Parathyroid adenoma (tissue), 2 donors: Measurements from ENCODE around the gene INSRR.

ENCODE experiments used
- H2AFZ ChIP-seq: fragments of 300-600 bp; sonication (generic); one replicate; pipeline ENCODE4 v1.7.0; 2017; ENCODE audit warnings: antibody characterized with exemption, mild to moderate bottlenecking
- H3K27ac ChIP-seq: fragments of 300-600 bp; sonication (generic); one replicate; pipeline ENCODE4 v1.7.0; 2017
- H3K27me3 ChIP-seq: fragments of 300-600 bp; sonication (generic); one replicate; pipeline ENCODE4 v1.7.0; 2017; ENCODE audit warnings: low read length; ENCODE audit not compliant: control insufficient read depth, insufficient read depth
- H3K36me3 ChIP-seq: fragments of 300-600 bp; sonication (generic); one replicate; pipeline ENCODE4 v1.7.0; 2017; ENCODE audit warnings: low read length; ENCODE audit not compliant: control insufficient read depth, insufficient read depth
- H3K4me1 ChIP-seq: fragments of 300-600 bp; sonication (generic); one replicate; pipeline ENCODE4 v1.7.0; 2017; ENCODE audit warnings: control low read depth
- H3K4me2 ChIP-seq: fragments of 300-600 bp; sonication (generic); one replicate; pipeline ENCODE4 v1.7.0; 2017; ENCODE audit warnings: low read length
- H3K4me3 ChIP-seq: fragments of 300-600 bp; sonication (generic); one replicate; pipeline ENCODE4 v1.7.0; 2017; ENCODE audit warnings: low read depth, low read length
- H3K79me2 ChIP-seq: fragments of 300-600 bp; sonication (generic); one replicate; pipeline ENCODE4 v1.7.0; 2017; ENCODE audit warnings: control low read depth
- H3K9ac ChIP-seq: fragments of 300-600 bp; sonication (generic); one replicate; pipeline ENCODE4 v1.7.0; 2017; ENCODE audit warnings: mild to moderate bottlenecking
- H3K9me3 ChIP-seq: fragments of 300-600 bp; sonication (generic); one replicate; pipeline ENCODE4 v1.7.0; 2017; ENCODE audit warnings: low read length; ENCODE audit not compliant: control insufficient read depth
- CTCF ChIP-seq: fragments of 300-600 bp; sonication (generic); IDR thresholded peaks from one replicate; pipeline ENCODE4 v1.7.0; 2017; ENCODE audit warnings: antibody characterized with exemption, mild to moderate bottlenecking
- donor health status: primary hyperparathyroidism.

The INSRR gene

GRCh38 chr1:156840186-156840897 lies 18.6 kb downstream of the INSRR start:
- Histone ChIP-seq H3K4me2 (no peak overlapping the region), H3K79me2 (no peaks in the 10 kb centered on the region), H3K27ac (no peak overlapping the region), H3K9me3 (no peaks in the 10 kb centered on the region), H3K4me1 (no peaks in the 10 kb centered on the region), H3K9ac (no peak overlapping the region), H3K4me3 (no peak overlapping the region), H2AFZ (no peak overlapping the region), H3K36me3 (no peaks in the 10 kb centered on the region), H3K27me3 (no peaks in the 10 kb centered on the region)
- no peak for TF ChIP-seq CTCF

GRCh38 chr1:156839426-156840109 lies 19.3 kb downstream of the INSRR start:
- H2AFZ ChIP-seq = no peak overlapping the region
- H3K9ac ChIP-seq = no peak overlapping the region
- H3K36me3 ChIP-seq = no peaks in the 10 kb centered on the region
- H3K27ac ChIP-seq = no peak overlapping the region
- H3K4me2 ChIP-seq = no peak overlapping the region
- H3K4me3 ChIP-seq = no peak overlapping the region
- TF ChIP-seq CTCF = no peak
- H3K27me3 ChIP-seq = no peaks in the 10 kb centered on the region
- no peaks in the 10 kb centered on the region for H3K79me2 ChIP-seq
- H3K4me1 ChIP-seq = no peaks in the 10 kb centered on the region
- H3K9me3 ChIP-seq = no peaks in the 10 kb centered on the region

GRCh38 chr1:156838972-156839371 lies 19.9 kb downstream of the INSRR start:
- TF ChIP-seq CTCF = peak; percentile 78
- no peak overlapping the region for H3K9ac ChIP-seq

DNA sequence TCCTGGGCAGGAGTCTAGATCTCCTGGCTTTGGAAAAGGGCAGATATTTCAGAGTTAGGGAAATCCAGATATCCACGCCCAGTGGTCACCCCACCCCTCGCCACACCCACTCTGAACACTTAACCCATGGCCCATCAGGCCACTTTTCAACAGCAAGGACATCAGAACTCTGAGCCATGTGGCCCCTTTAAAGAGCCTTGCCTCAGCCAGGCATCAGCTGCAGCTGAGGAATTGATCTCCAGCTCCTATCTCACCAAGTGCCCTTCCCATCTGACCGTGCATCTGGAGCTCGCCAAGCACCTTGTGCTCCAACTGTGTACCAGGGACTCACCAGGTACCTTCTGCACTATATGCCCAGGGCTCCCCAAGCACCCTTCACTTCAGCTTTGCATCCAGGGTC lies 22.0 kb downstream of the INSRR start:
- no peak overlapping the region for H2AFZ ChIP-seq
- H3K27ac ChIP-seq = no peak overlapping the region
- H3K4me1 ChIP-seq = no peaks in the 10 kb centered on the region
- TF ChIP-seq CTCF = no peak
- H3K27me3 ChIP-seq = no peaks in the 10 kb centered on the region
- no peaks in the 10 kb centered on the region for H3K79me2 ChIP-seq
- no peaks in the 10 kb centered on the region for H3K36me3 ChIP-seq
- no peak overlapping the region for H3K4me2 ChIP-seq
- H3K9ac ChIP-seq = no peak overlapping the region
- H3K9me3 ChIP-seq = no peaks in the 10 kb centered on the region
- H3K4me3 ChIP-seq = no peak overlapping the region

More at GRCh38 chr1:156838972-156839371, 19.9 kb downstream of the INSRR start:
- no peak overlapping the region for H2AFZ ChIP-seq
- no peak overlapping the region for H3K27ac ChIP-seq
- no peaks in the 10 kb centered on the region for H3K36me3 ChIP-seq
- H3K4me2 ChIP-seq = no peak overlapping the region
- no peak overlapping the region for H3K4me3 ChIP-seq
- no peaks in the 10 kb centered on the region for H3K4me1 ChIP-seq
- H3K79me2 ChIP-seq = no peaks in the 10 kb centered on the region
- no peaks in the 10 kb centered on the region for H3K9me3 ChIP-seq
- H3K27me3 ChIP-seq = no peaks in the 10 kb centered on the region
